Fibroblast of lung (primary cell): ENCODE measurements around the gene DOK1.

Experiments used
- EZH2 ChIP-seq: IDR thresholded peaks from 2 replicates; pipeline ENCODE4 v1.5.1; 2012; ENCODE audit warnings: low read length, control low read depth, mild to moderate bottlenecking; ENCODE audit errors: missing control alignments
- TF ChIP-seq, protein P1 (sequence below), 2 donors: IDR thresholded peaks in 1 of 2; conservative IDR thresholded peaks in 1 of 2; 1 replicate in 1 of 2; 2 replicates in 1 of 2; pipeline ENCODE4 v1.5.1; 2011 to 2012; ENCODE audit warnings: low read length in 2 of 2, control low read depth in 1 of 2, inconsistent platforms in 1 of 2, low read depth in 1 of 2, mild to moderate bottlenecking in 1 of 2

DNA sequence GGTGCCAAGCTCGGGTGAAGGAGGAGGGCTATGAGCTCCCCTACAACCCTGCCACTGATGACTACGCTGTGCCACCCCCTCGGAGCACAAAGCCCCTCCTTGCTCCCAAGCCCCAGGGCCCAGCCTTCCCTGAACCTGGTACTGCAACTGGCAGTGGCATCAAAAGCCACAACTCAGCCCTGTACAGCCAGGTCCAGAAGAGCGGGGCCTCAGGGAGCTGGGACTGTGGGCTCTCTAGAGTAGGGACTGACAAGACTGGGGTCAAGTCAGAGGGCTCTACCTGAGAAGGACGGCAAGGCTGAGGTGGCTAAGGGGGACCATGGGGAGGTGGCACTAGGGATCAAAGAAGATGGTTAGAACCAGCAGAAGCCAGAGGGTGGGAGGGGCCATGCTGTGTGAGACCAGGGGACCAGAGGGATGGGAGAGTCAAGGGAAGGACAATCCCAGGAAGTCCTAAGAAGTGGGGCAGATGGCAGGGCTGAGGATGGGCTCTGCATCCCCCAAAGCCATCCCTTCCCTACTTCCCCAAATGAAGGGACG, 2.4 kb downstream of the DOK1 start:
- TF ChIP-seq, protein P1, sequence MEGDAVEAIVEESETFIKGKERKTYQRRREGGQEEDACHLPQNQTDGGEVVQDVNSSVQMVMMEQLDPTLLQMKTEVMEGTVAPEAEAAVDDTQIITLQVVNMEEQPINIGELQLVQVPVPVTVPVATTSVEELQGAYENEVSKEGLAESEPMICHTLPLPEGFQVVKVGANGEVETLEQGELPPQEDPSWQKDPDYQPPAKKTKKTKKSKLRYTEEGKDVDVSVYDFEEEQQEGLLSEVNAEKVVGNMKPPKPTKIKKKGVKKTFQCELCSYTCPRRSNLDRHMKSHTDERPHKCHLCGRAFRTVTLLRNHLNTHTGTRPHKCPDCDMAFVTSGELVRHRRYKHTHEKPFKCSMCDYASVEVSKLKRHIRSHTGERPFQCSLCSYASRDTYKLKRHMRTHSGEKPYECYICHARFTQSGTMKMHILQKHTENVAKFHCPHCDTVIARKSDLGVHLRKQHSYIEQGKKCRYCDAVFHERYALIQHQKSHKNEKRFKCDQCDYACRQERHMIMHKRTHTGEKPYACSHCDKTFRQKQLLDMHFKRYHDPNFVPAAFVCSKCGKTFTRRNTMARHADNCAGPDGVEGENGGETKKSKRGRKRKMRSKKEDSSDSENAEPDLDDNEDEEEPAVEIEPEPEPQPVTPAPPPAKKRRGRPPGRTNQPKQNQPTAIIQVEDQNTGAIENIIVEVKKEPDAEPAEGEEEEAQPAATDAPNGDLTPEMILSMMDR (conservative IDR thresholded peaks at IDR 0.05 in 1 of 2, IDR thresholded peaks at IDR 0.05 in 1 of 2; ENCODE audit: low read depth in 1 of 2, low read length in 2 of 2): no peak
- no peak for TF ChIP-seq EZH2
